Stimulated activated CD8-positive, alpha-beta memory T cell treated with anti-CD3 and anti-CD28 coated beads, Interleukin-7, amount 100 ng/mL, for 4 hours (primary cell): ENCODE measurements around the gene IGSF5.
"Not testable (repeated sequence)": the region's sequence is repeated elsewhere in the genome, so short reads cannot be mapped to it uniquely, and the experiment has no call there.

Experiments
- DNase-seq, 2 donors: peaks; one replicate each; pipeline ENCODE4 v3.0.0-alpha.2; 2020; ENCODE audit warnings: low read depth in 2 of 2

Gene IGSF5

DNA sequence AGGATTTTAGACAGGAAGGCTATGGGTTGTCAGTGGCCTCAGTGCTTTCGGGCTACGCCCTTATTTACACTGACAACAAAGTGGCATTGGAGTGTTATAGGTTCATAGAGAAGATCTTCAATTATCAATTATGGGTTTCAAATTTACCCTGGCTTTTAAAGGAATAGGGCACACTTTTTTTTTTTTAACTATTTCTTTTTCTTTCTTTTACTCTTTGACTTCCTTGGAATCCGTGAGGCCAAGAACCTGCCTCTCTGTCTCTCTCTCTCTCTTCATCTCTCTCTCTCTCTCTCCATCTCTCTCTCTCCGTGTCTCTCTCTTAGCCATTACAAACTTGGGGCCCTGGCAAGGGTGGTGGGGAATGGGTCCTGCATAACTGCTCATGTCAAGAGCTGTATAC, at the start of gene IGSF5:
IGSF5 (plus strand) TSS at position 301 of the 400 bp plus-strand sequence. CDS start 327 bp downstream, outside the sequence.
- DNase-seq, result not testable (repeated sequence)

DNA sequence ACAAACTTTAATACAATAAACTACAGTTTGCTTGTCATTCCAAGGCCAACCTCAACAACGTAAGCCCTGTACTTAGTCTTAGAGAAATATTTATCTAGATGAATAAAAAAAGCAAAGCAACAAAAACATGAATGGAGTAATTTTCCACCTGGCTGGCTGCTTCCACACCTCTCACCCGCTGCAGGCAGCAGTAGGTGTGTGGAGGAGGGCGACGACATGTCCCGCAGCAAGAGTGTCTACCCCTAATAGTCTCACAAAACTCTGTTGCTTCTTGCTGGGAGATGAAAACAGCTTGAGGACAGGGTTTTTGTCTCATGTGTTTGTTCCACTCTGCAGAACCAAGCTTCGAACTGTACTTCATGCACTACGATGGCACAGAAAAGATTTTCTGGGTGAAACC, 48.8 kb upstream of the IGSF5 start:
- no peak for DNase-seq

DNA sequence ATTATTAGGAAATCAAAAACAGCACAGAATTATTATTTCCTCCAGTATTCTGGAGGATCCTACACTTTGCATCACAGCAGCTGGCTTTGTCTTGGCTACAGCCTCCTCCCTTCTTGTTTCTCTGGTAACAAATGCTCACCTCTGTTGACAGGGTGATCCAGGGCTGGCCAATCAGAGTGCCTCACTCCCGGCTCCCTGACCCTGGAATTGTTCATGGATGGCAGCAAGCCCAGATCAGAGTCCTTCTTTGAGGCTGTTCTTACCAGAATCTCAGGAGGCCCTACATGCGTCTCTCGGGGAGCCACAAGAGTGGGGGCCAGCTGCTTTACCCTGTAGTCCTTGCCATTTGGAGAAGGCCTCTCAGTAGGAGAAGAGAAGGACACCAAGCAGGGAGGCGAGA, 48.4 kb upstream of the IGSF5 start:
- DNase-seq, result no peak

DNA sequence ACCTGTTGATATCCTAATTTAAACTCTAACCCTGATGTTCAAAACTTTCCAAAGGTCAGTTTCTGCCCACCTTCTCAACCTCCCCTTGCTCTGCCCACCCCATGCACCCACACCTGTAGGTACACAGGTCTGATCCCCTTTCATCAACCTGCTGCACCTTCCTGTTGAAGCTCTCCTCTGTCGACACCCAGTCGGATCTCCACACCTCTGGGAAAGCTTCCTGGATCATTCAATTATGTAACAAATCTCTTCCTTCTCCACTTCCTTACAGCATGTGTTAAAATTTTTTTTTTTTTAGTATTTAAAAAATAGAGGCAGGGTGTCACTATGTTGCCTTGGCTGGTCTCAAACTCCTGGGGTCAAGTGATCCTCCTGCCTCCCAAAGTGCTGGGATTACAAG, 44.7 kb upstream of the IGSF5 start:
- DNase-seq, result no peak

DNA sequence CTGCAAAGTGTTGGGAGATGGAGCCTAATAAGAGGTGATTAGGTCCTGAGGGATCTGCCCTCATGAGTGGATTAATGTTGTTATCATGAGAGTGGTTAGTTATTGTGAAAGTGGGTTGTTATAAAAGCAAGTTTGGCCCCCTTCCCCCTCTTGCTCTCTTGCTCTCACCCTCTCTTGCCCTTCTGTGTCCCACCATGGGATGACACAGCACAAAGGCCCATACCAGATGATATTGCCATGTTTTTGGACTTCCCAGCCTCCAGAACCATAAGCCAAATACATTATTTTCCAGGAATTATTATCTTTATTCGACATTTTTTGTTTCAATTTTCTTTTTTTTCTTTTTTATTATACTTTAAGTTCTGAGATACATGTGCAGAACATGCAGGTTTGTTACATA, 41.4 kb upstream of the IGSF5 start:
- no peak for DNase-seq

DNA sequence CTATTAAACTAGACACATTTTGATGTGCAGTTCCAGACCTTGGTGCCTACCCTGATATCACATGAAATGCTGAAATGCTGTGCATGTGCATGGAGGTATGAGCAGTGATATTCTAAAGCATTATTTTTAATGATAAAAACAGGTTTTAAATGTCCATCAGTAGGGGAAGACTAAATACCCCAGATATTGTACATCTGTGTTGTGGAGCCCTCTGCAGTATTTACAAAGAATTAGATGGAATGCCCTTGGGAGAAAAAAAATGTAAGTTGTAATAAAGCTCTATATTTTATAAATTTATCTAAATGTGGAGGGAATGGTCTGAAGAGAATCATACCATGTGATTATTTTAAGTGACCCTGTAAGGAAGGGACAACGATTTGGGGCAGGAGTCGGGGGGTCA, 39.1 kb upstream of the IGSF5 start:
- no peak for DNase-seq

DNA sequence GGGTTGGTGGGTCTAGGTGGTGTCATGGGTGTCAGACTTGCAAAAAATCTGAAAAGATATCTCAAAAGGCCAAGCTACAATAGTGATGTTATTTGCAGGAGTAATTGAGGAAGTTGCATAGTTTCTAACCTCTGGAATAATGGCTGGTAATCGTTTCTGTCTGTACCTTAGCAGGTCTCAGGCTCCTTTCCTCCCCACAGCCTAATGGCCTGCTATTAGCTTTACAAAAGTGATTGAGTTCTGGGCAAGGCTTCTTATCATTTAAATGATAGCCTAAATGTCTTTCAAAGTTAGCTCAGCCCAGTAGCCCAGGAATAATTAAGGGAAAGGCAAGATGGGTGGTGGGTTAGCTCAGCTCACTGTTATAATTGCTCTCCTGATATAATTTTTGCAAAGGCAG, 37.7 kb upstream of the IGSF5 start:
- no peak for DNase-seq

DNA sequence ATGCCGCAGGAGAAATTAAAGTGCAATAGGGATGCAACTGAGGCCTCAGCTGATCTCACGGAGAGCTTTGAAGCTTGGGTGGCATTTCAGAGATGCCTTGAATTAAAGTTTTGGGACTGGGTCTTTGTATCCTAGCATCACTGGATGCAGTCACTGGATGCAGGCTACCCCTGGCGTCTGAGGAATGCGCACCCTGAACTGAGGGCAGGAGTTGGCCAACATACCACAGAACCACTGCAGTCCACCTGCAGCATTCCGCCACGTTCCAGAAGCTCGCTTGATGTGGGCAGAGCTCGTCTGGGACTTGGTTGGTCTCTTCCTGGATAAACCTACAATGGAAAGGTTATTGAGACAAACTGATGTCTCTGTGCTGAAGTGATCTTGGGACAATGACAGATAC, 34.1 kb upstream of the IGSF5 start:
- no peak for DNase-seq

DNA sequence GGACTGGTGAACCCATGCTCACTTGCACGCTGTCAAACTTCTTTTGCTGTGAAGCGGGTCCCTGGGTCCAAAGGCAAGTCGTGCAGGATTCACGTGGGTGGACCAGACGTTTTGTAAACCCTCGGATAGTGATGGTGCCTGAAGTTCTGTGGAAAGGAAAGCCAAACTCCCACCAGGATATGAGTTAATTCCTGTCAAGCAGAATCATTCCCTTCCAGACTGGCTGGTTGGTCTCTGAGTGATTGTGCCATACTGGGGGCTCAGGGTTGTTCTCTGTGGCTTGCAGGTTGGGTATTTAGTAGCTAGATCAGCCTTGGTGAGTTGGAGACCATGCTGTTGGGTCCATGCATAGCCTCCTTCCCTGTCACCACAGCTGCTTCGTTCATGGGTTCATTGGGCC, 32.7 kb upstream of the IGSF5 start:
- no peak for DNase-seq

DNA sequence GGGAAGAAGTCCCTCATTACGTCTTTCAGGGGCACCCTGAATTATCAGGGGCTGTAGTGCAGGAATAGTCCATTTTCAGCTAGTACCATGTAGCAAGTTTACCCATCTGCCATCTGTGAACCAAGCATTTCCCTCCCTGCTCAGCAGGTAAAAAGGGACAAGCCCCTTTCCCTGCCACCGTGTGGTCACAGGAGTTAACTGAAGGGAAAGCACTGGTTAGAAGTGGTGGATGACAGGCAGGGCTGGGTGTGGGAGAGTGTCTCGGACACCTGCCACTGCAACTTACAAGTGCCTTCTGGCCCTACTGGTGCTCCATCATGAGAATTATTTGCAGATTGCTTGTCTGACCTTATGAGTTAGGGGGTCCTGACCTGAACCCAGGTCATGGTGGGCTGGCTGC, 32.0 kb upstream of the IGSF5 start:
- DNase-seq, result no peak

DNA sequence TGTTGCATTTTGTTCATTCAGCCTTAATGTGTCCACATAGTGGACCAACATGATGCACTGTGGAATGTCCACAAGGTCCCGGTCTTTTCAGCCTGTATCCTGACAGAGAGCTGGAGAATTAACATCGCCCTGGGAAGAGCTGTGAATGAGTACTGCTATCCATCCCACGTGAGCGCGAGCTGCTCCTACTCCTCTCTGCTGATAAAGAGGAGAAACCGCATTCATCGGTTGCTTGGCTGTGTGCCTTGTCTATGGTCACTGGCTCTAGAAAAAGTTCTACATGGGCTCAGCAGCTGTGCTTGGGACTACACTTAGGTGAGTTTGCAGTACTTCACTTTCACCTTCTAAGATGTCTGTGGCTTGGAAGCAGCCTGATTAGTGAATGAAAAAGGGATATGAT, 31.1 kb upstream of the IGSF5 start:
- DNase-seq, result no peak

DNA sequence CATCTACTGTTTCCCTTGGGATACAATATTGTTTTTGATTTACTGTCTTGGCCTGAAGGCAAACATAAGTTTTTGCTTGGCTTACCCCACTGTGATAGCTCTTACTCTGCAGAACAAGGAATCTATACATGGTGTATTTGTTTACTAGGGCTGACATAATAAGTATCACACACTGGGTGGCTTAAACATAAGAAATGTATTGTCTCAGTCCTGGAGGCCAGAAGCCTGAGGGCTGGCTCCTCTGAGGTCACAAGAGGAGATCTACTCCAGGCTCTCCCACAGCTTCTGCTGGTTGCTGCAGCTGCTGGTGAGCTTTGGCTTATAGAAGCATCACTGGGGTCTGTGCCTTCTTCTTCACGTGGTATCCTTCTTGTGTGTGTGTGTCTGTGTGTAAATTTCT, 30.7 kb upstream of the IGSF5 start:
- DNase-seq, result no peak

DNA sequence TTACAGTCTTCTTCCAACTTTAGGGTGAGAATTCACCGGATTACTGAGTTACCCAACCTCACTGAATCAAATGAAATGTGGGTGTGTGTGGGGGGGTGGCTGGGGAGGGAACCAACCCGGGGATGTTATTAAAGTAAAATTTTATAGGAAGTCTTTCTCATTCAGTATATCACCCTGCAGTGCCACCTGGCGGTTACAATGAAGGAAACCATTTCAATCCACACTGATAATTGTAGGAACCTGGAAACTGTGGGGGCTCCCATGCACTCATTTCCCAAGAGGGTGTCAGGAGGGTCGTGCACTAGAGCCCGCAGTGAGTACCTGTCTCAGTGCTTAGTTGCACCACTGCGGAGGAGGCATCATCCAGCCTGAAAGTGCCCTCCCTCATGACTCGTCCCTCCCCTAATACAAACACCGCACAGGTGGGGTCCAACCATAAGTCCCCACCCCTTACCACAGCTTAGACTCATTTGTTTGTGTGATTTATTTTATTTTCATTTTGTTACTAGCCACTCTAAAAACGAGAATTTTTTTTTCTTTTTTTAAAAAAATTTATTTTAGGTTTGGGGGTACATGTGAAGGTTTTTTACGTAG, 29.1 kb upstream of the IGSF5 start:
- DNase-seq, result no peak

DNA sequence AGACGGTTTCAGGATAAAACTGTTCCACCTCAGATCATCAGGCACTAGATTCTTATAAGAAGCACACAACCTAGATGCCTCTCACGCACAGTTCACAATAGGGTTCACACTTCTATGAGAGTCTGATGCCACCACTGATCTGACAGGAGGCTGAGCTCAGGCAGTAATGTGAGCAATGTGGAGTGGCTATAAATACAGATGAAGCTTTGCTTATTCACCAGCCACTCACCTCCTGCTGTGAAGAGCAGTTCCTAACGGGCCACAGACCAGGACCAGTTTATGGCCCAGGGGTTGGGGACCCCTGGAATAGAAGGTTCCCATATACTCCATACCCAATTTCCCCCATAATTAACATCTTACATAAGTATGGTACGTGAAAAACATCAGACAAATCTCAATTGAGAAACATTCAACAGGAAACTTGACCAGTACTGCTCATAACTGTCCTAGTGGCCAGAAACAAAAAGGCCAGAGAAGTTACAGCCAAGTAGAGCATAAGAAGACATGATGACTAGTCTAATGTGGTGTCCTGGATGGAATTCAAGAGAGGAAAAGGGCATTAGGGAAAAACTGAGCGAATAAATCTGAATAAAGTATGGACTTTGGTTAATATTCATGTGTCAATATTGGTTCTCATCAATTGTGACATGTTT, 24.7 kb upstream of the IGSF5 start:
- no peak for DNase-seq

DNA sequence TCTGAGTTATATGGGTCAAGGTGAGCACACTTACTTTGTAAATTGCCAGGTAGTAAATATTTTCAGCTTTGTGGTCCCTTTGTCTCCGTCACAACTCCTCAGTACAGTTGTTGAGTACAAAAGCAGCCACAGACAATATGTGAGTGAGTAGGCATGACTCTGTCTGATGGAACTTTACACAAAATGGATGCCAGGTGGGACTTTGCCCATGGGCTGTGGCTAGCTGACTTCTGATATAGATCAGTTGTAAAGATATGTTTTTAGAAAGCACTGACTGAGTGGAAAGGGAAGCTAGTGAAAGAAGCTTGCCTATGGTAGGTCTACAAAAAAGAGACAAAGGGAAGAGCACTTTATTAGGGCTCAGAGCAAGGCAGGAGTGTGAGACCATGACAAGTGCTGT, 23.1 kb upstream of the IGSF5 start:
- DNase-seq, result no peak

DNA sequence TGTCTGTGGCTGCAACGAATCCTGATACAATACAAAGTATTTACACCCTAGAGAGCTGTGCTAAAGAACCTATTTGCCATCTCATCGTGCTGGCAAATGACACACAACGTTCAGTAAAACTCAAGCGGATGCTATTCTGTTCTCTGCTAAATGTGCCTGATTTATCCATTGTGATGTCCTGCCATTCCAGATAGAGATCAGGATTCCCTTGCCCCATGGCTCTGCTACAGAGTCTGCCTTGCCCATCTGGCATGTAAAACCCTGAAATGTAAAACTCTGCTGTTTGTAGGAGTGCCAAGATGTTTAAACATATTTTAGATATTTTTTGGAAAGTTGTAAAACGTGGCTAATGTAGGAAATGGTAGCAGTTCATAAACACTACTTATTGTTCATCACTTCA, 20.0 kb upstream of the IGSF5 start:
- DNase-seq, result no peak

DNA sequence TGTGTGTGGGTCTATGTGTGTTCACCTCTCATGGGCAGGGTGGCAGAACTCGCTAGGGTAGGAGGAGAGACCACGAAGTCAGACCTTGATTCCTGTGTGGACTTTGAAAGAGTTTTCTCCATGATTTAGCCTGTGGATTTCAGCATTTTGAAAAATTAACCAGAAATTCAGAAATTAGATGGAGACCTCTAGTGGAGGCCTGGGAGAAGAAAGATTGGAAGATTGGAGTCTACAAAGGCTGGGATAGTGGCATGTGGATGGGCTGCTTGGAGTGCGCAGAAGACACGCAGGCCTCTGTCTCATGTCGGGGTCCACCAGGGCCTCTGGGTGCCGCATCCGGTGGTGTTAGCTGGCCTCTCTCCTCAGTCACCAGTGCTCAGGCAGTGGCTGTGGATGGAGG, 18.9 kb upstream of the IGSF5 start:
- DNase-seq, result no peak

DNA sequence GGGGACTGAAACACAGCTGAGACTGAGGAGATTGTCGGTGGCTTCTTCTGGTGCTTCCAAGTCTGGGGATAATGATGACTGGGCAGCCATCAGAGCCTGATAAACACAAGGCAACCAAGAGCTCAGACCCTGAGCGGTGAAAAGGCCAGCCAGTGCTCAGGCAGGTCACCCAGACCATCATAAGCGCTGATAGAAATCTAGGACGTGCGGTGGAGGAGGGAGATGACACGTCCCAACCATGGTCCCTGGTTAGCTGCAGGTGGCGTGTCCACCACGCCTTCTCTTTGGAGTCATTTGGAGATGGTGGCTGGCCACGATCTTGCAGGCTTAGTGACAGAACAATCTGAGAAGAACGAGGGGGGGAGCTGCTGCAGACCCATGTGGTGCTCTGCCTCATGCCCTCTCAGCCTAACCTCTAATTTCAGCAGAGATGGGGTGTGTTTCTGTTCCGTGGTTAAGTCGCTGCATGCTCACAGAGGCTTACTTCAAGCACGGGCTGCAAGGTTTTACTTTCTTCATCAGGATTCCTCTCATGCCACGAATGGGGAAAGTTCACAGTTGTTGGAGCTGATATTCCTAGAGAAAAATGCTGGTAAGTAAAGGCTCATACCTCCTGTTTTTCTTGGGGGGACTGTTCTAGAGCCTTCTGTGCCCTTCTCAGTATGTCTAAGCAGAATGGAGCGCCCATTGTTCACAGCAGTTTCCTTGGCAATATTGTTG, 17.4 kb upstream of the IGSF5 start:
- no peak for DNase-seq

DNA sequence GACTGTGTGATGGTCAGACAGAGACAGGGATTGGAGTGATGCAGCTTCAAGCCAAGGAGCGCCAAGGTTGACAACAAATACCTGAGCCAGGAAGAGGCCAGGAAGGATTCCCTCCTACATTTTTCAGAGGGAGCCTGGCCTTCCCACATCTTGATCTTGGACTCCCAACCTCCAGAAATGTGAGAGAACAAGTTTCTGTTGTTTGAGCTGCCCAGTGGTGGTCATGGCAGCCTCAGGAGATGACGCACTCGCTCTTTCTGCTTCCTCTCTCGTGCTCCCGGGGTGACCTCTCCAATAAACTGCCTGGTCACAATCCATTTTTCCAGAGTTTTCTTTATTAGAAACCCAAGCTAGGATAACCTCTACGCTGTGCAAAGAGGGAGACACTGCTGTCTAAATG, 16.6 kb upstream of the IGSF5 start:
- DNase-seq, result no peak

DNA sequence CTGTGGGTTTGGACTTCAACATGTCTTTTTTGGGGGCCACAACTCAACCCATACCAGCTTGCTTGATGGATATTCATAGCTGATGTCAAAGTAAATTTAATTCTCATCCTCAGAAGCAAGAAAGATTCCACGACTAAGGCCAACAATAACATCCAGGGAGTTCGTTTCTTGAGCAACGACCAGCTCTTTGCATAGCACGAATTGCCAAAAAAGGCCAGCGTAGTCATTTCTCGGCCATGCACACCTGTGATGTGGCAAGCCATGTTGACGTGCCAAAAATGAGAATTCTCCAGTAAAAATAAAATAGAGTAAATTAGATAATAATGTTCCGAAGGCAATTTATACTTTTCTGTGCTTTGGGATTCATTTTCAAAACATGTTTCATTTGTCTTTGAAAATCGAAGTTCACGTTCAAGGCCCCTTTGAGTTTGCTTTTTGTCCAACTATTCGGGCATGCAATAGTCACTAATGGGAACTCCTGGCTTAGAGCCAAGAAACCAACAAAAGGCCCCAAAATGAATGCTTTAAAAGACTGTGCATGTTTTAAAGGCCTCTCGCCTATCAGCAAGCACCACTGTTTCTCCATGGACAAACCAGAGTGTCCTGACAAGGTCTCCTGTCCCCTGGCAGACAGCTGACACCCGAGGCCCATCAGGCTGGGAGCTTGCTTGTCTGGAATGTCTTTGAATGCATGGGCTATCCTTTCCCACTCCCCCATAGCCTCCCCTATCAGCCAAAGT, 14.4 kb upstream of the IGSF5 start:
- no peak for DNase-seq

DNA sequence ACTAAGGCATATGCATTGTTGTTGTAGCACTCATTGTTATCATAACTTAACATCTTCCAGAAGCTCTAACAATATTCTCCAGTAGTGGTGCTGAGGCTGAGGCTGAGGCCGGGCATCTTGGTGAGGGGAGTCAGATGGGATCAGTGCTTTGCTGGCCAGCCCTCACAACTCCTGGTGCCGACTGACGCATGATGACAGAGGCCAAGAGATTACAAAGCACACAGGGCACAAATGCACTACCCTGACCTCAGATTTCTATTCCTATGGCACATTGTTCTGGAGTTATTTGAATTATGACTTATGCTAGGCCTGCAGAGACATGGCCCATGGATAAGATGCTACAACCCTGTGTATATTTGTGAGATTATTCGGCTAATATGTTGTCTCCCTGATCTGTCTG, 8.3 kb upstream of the IGSF5 start:
- no peak for DNase-seq

DNA sequence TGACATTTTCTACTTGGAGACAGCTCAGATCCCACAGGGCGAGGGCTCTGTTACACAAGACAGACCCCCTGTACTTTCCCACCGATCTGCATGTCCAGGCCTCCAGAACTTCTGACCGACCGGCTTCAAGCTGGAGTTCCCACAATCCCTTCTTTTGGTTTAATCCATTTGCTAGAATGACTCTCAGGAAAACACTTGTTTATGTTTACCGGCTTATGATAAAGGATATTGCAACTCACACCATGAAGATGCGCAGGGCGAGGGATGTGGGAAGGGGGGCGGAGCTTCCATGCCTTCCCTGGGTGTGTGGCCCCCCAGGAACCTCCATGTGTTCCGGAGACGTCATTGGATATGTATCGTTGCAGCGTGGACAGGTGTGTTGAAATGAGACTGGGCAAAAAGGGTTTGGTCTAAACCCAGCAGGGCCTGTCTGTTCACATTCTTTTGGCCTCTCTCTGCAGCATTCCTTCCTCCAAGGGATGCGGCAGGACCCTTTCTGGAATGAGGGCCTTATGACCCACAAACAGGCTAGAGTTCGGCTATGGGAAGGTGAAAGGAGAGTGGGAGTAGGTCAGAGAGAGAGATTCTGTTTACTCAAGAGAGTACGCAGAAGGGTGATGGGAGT, 7.5 kb upstream of the IGSF5 start:
- no peak for DNase-seq
